Calu3 (cell line): Measurements from ENCODE around the gene AK2. TPM values are rescaled to one million over a fixed set of nuclear protein-coding genes. Genes with fewer than 3 reads are reported as not detected.
A peak's percentile ranks its signal among the peaks of the same experiment; 100 is the strongest.
"Not testable (repeated sequence)": the region's sequence is repeated elsewhere in the genome, so short reads cannot be mapped to it uniquely, and the experiment has no call there.

Experiments
- BruUV-seq: library from RNA; stranded (reverse); fragments of 400-500 nt; replicated peaks from 2 replicates; lab custom pipeline; 2021; lab: Mats Ljungman, UMichigan
- CTCF ChIA-PET: fragments of 300-600 bp; sonication (Branson Sonifier 250); formaldehyde crosslinking; loops from one replicate; lab custom pipeline; 2022; ENCODE audit warnings: antibody characterized with exemption; lab: Charles Lee
- DNase-seq: peaks from one replicate; pipeline ENCODE4 v3.0.0; 2022
- H3K27ac Mint-ChIP-seq: one replicate; pipeline ENCODE4 v1.8.0; 2022; ENCODE audit warnings: mixed read lengths; ENCODE audit not compliant: unreplicated experiment
- H3K27me3 Mint-ChIP-seq: one replicate; pipeline ENCODE4 v1.8.0; 2022; ENCODE audit warnings: mixed read lengths; ENCODE audit not compliant: unreplicated experiment
- H3K36me3 Mint-ChIP-seq: one replicate; pipeline ENCODE4 v1.8.0; 2022; ENCODE audit warnings: mild to moderate bottlenecking, moderate library complexity, mixed read lengths; ENCODE audit not compliant: insufficient read depth, unreplicated experiment
- H3K4me1 Mint-ChIP-seq: one replicate; pipeline ENCODE4 v1.8.0; 2022; ENCODE audit warnings: mild to moderate bottlenecking, low read depth, mixed read lengths; ENCODE audit not compliant: unreplicated experiment
- H3K4me3 Mint-ChIP-seq: one replicate; pipeline ENCODE4 v1.8.0; 2022; ENCODE audit warnings: mild to moderate bottlenecking, low read depth, moderate library complexity, mixed read lengths; ENCODE audit not compliant: unreplicated experiment
- H3K9me3 Mint-ChIP-seq: one replicate; pipeline ENCODE4 v1.8.0; 2022; ENCODE audit warnings: low read depth, mixed read lengths; ENCODE audit not compliant: unreplicated experiment
- CTCF ChIP-seq: fragments of 200-600 bp; IDR thresholded peaks from one replicate; pipeline ENCODE4 v1.8.0; 2022; ENCODE audit warnings: antibody characterized with exemption; ENCODE audit not compliant: unreplicated experiment
- intact Hi-C: fragments of 100-400 bp; cut with micrococcal nuclease; formaldehyde crosslinking; loops from one replicate; pipeline ENCODE4 v1.10.0; 2022; ENCODE audit not compliant: unreplicated experiment
- total RNA-seq: library from RNA; stranded (reverse); gene quantifications from 2 replicates; pipeline ENCODE4 v1.2.3, GENCODE V29; 2022

AK2 gene
- total RNA-seq, 1 experiment from 2014 or later, result 226 TPM

- TF ChIP-seq CTCF, result no peak
- no peak overlapping the region for H3K4me3 Mint-ChIP-seq
- peaks cover 2% of the 10 kb centered on the region for H3K9me3 Mint-ChIP-seq
- no peak for DNase-seq
- no TSS peak for BruUV-seq
- CTCF ChIA-PET, result no interaction called here
- no peaks in the 10 kb centered on the region for H3K27me3 Mint-ChIP-seq
- no peaks in the 10 kb centered on the region for H3K36me3 Mint-ChIP-seq
- intact Hi-C loops, result no loop called here
- peaks cover 12% of the 10 kb centered on the region for H3K4me1 Mint-ChIP-seq
- peak overlapping the region; percentile 8 for H3K27ac Mint-ChIP-seq
These were observed 11.7 kb upstream of the AK2 start for GRCh38 chr1:33048426-33048825.

- BruUV-seq, result no TSS peak
- Mint-ChIP-seq H3K4me1 (peaks cover 12% of the 10 kb centered on the region), H3K36me3 (no peaks in the 10 kb centered on the region), H3K27me3 (no peaks in the 10 kb centered on the region), H3K27ac (no peak overlapping the region), H3K9me3 (peaks cover 2% of the 10 kb centered on the region), H3K4me3 (no peak overlapping the region)
- no peak for DNase-seq
- intact Hi-C loops, result no loop called here
- TF ChIP-seq CTCF, result no peak
- CTCF ChIA-PET, result no interaction called here
These were observed 11.2 kb upstream of the AK2 start for GRCh38 chr1:33047839-33048305.

GRCh38 chr1:33047290-33047689, 10.6 kb upstream of the AK2 start:
- no peak overlapping the region for H3K27ac Mint-ChIP-seq
- DNase-seq, result no peak
- no TSS peak for BruUV-seq
- peaks cover 2% of the 10 kb centered on the region for H3K9me3 Mint-ChIP-seq
- CTCF ChIA-PET, result no interaction called here
- H3K36me3 Mint-ChIP-seq, result no peaks in the 10 kb centered on the region
- intact Hi-C loops, result no loop called here
- H3K4me3 Mint-ChIP-seq, result no peak overlapping the region
- H3K4me1 Mint-ChIP-seq, result peaks cover 12% of the 10 kb centered on the region
- no peak for TF ChIP-seq CTCF
- H3K27me3 Mint-ChIP-seq, result no peaks in the 10 kb centered on the region

GRCh38 chr1:33046234-33046633, 9.6 kb upstream of the AK2 start:
- H3K36me3 Mint-ChIP-seq, H3K4me3 Mint-ChIP-seq, intact Hi-C loops, H3K27ac Mint-ChIP-seq, BruUV-seq, H3K27me3 Mint-ChIP-seq, H3K9me3 Mint-ChIP-seq, CTCF ChIA-PET, DNase-seq: not testable (repeated sequence)
- peaks cover 12% of the 10 kb centered on the region for H3K4me1 Mint-ChIP-seq

- H3K27ac Mint-ChIP-seq, result no peak overlapping the region
- H3K9me3 Mint-ChIP-seq, result peaks cover 2% of the 10 kb centered on the region
- intact Hi-C loops, result no loop called here
- no peak for TF ChIP-seq CTCF
- CTCF ChIA-PET, result no interaction called here
- DNase-seq, result no peak
- no TSS peak for BruUV-seq
- no peak overlapping the region for H3K4me3 Mint-ChIP-seq
- no peaks in the 10 kb centered on the region for H3K36me3 Mint-ChIP-seq
- H3K4me1 Mint-ChIP-seq, result peaks cover 12% of the 10 kb centered on the region
- no peaks in the 10 kb centered on the region for H3K27me3 Mint-ChIP-seq
These were observed 9.1 kb upstream of the AK2 start for GRCh38 chr1:33045814-33046213.
